Loucy (cell line): Measurements from ENCODE around the gene LRRC4B.

Source experiments
- EZH2phosphoT487 ChIP-seq: fragments of 200-600 bp; IDR thresholded peaks from 2 replicates; pipeline ENCODE4 v1.6.1; 2018; ENCODE audit warnings: antibody characterized with exemption, mild to moderate bottlenecking, moderate library complexity, borderline replicate concordance
- TF ChIP-seq, protein P1 (sequence below): fragments of 200-600 bp; sonication (generic); conservative IDR thresholded peaks from 2 replicates; pipeline ENCODE4 v1.5.1; 2014; ENCODE audit warnings: mild to moderate bottlenecking, antibody characterized with exemption, low read length

DNA sequence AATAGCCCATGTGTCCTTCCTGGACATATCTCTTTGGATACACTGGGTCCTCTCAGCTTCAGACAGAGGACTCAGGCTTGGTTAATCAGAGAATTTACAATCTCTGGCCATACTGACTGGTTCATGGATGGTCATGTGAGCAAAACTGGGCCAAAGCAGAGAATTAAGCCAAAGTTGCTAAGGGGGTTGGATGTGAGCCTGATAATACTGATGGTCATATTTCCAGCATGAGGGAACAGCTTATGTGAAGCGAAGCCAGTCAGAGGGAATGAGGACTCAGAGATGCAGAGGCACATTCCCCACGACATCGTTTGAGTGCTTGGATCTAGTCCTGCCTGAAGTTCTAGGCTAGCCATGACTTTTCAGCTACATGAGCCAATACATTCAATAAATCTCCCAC, 22.0 kb upstream of the LRRC4B start:
- TF ChIP-seq, protein P1, sequence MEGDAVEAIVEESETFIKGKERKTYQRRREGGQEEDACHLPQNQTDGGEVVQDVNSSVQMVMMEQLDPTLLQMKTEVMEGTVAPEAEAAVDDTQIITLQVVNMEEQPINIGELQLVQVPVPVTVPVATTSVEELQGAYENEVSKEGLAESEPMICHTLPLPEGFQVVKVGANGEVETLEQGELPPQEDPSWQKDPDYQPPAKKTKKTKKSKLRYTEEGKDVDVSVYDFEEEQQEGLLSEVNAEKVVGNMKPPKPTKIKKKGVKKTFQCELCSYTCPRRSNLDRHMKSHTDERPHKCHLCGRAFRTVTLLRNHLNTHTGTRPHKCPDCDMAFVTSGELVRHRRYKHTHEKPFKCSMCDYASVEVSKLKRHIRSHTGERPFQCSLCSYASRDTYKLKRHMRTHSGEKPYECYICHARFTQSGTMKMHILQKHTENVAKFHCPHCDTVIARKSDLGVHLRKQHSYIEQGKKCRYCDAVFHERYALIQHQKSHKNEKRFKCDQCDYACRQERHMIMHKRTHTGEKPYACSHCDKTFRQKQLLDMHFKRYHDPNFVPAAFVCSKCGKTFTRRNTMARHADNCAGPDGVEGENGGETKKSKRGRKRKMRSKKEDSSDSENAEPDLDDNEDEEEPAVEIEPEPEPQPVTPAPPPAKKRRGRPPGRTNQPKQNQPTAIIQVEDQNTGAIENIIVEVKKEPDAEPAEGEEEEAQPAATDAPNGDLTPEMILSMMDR, result no peak
- TF ChIP-seq EZH2phosphoT487, result no peak
